HG03457 (cell line): Measurements from ENCODE around the gene LRRC72.
"Not testable (repeated sequence)": the region's sequence is repeated elsewhere in the genome, so short reads cannot be mapped to it uniquely, and the experiment has no call there.

Experiments
- ATAC-seq: cut with Tn5 transposase; IDR thresholded peaks from one replicate; pipeline ENCODE4 v1.9.1; 2021; ENCODE audit warnings: moderate number of reproducible peaks; ENCODE audit not compliant: unreplicated experiment

The LRRC72 gene

GRCh38 chr7:16579216-16579615 lies 52.6 kb downstream of the LRRC72 start:
- ATAC-seq: no peak

DNA sequence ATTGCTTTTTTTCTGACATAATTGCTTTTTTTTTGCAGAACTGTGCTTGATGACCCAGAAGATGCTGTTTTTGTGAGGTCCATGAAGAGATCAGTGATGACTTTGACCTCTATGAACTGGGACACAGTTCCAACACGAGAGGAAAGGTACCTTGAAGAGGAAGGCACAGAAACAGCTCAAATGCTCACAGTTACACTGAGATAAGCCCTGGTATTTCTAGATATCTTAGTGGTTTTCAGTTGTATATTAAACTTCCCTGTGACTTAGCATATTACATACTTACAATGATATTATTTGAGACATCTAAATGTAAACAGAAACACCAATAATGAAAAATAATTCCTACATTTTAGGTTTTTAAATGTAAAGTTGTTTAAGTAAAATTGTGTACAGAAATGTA lies 54.7 kb downstream of the LRRC72 start:
- no peak for ATAC-seq

GRCh38 chr7:16583834-16584233 lies 57.2 kb downstream of the LRRC72 start:
- no peak for ATAC-seq

DNA sequence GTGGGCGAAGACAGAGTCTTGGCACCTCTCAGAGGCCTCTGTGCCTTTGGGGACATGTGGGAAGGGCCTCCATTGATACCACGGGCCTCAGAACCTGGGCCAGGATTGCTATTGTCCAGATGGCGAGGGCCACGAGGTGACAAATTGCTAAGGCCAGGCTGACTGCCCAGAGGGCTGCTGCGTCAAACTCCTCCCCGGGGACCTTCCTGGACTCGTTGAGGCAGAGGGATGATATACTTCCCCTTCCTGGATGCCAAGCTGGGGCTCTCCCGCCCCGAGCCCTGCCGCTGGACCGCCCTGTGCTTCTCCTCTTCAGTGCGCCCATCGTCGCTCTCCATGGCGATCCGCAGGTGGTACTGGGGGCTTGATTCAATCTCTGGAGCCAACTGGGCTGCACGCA lies 58.9 kb downstream of the LRRC72 start:
- no peak for ATAC-seq

DNA sequence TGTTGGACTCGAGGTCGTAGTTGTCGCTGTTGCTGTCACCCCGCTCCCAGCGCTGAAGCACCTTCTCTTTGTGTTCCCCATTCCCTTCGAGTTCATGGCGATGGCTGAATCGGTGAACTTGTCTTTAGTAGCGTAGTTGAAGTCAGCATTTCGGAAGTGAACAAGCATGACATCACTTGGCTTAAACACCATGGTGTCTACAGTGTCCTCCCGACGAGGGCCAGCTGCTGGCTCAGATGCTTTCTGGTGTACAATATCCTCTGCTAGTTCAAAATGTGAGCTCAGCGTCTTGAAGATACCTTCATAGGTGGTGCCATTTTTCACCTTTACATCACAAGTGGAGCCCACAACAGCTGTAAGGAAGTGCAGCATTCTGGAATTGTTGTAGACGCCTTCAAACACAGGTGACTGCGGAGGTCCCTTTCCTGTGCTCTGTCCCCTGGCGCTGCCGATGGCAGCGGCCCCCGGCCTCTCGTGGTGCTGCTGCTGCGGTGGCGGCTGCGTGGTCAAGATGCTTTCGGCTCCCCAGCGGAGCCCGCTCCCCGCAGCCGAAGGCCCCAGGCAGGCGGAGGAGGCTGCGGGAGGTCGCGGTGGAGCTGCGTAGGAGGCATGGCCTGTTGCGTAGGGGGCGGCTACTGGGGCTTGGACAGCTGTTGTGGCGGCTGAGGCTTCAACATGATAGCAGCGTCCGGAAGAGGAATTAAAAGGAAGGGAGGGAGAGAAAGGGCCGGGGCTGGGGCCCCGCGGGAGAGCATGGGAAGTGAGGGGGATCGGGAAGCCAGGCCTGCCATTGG lies 59.7 kb downstream of the LRRC72 start:
- no peak for ATAC-seq

GRCh38 chr7:16587129-16587528 lies 60.5 kb downstream of the LRRC72 start:
- ATAC-seq: no peak

GRCh38 chr7:16587790-16588189 lies 61.2 kb downstream of the LRRC72 start:
- no peak for ATAC-seq

GRCh38 chr7:16589881-16590280 lies 63.3 kb downstream of the LRRC72 start:
- no peak for ATAC-seq

DNA sequence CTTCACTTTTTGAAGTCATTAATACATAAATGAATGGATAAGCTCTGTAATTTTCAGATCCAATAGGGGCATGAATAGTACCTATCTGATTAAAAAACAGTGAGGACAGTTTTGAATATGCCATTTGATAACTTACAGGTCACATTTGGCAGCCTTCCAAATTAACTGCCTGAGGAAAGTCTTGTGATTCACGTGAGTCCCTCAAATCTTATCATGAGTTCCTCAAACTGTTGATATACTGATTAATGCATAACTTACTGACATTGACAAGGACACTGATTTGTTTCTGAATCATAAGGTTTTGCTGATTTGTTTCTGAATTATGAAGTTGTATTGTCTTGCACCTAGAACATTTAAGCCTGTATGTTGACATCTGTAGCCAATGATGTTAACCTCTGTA lies 63.8 kb downstream of the LRRC72 start:
- ATAC-seq: no peak

DNA sequence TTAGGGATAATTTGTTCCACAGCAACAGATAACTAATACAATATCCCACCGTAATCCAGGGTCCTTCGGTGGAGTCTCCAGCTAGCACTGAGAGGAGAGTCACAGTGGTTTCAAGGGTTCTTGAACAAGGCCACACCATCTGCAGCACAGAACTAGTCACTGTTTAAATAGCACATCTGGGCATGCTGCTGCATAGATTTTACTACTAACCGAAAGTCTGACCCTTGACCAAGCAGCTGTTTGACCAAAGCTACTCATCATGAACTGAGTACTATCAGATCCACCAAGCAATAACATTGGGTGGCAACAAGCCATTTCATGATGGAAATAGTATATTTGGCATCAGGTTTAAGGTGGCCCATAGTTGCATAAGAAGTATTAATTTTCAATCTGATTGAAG lies 65.8 kb downstream of the LRRC72 start:
- ATAC-seq: no peak

- ATAC-seq: no peak
Measured at GRCh38 chr7:16594061-16594460, 67.4 kb downstream of the LRRC72 start.

DNA sequence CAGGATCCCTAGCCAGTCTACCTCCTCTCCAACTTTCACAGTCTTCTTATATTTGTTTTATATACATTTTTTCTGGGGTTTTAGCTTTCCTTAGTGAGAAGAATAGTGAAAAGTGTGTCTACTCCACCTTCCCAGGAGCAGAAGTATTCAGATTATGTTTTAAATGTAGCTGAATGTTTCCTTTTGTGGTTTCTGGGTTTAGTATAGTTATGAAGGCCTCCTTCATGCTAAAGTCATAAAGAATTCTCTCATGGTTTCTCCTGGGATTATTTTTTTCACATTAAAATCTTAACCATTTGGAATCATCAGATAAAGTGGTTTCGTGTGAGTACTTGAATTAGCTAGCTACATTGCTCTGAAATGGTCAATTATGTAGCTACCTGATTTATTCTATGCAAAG lies 68.1 kb downstream of the LRRC72 start:
- no peak for ATAC-seq

DNA sequence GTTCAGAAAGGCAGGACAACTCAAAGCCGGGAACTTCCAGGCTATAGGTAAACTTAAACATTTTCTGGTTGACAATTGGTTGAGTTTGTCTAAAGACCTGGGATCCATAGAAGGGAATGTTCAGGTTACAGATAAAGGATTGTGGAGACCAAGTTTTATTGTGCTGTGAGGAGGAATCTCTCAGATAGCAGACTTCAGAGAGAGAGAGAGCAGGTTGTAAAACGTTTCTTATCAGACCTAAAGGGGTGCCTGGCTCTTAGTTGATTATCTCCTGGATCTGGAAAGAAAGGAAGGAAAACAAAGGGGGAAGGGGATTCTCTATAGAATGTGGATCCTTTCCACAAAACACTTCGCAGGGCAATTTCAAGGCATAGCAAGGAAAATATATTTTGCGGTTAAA lies 69.0 kb downstream of the LRRC72 start:
- ATAC-seq: not testable (repeated sequence)

GRCh38 chr7:16598015-16598414 lies 71.4 kb downstream of the LRRC72 start:
- no peak for ATAC-seq

- ATAC-seq: no peak
Measured at GRCh38 chr7:16599860-16600259, 73.2 kb downstream of the LRRC72 start.

- no peak for ATAC-seq
Measured at GRCh38 chr7:16603633-16604032, 77.0 kb downstream of the LRRC72 start.

GRCh38 chr7:16604054-16604453 lies 77.4 kb downstream of the LRRC72 start:
- no peak for ATAC-seq

- ATAC-seq: no peak
Measured at GRCh38 chr7:16606704-16607103, 80.1 kb downstream of the LRRC72 start.

DNA sequence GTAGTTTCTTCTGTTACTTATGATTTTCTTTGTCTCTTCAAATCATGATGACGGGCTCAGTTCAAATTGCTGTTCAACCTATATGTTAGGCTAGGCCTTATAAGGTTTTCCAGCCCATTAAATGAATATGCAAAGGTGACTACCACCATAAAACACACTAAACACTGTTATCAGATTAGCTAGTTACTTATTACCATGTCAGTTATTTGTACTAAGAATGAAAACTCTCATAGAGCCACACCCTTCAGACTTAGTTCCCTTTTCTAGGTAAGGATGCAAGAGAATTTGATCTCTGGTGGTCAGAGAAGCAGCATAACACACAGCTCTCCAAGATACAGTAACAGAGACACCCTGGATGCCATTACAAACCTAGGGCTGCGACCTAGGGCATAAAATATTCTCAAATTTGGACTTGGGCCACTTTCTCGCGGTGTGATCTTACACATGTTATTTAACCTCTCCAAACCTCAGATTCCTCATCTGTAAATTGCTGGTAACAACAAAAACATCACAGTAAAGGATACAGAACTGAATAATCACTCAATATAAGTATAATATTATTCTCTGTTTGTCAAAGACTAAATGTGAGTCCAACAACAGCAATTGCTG lies 83.3 kb downstream of the LRRC72 start:
- peak; percentile 92 for ATAC-seq

DNA sequence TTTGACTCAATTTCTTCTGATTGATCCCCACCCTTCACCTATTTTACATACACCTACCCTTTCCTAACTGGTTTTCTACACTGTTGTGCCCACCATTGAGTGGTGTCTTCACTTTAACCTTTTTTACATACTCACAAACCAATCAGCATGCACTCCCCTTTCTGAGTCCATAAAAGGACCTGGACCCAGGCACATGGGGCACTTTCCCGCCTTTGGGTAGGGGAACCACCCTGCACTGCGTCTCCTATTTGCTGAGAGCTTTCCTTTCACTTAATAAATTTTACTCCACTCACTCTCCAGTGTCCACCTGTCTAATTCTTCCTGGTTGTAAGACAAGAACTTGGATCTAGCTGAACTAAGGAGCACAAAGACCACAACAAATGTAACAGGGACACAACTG lies 85.1 kb downstream of the LRRC72 start:
- no peak for ATAC-seq

GRCh38 chr7:16615228-16615627 lies 88.6 kb downstream of the LRRC72 start:
- ATAC-seq: no peak

GRCh38 chr7:16616122-16616521 lies 89.5 kb downstream of the LRRC72 start:
- no peak for ATAC-seq

DNA sequence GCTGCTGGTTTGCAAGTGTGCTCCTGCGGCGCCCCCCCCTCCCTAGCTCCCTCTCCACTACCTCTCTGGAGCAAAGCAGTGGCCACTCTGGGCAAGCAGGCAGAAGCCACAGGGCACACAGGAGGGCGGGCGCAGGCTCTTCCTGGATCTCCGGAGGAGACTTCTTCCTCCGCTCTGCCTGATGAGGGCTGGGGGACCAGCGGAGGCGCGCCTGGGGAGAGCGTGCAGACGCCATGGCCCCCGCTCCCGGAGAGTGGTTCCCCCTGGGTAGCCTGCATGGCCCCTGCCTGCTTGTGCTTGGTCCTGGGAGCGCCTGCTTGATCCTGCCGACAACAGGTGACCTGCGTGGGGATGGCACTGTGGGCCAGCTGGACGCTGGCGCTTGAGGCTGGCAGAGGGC lies 89.9 kb downstream of the LRRC72 start:
- ATAC-seq: no peak
